Uterus (tissue), 2 donors: ENCODE results near the gene EPHB2.

Source experiments
- POLR2A ChIP-seq, 2 donors: fragments of 450-650 bp; IDR thresholded peaks; one replicate each; pipeline ENCODE4 v1.6.1; 2016; ENCODE audit warnings: antibody characterized with exemption in 2 of 2, mild to moderate bottlenecking in 1 of 2, moderate library complexity in 1 of 2
- TF ChIP-seq, protein P1 (sequence below), 4 experiments: fragments of 200-600 bp in 2 of 4; fragments of 450-650 bp in 2 of 4; sonication (generic) in 2 of 4; IDR thresholded peaks; one replicate each; pipeline ENCODE4 v1.5.1; 2016 to 2019; ENCODE audit warnings: antibody characterized with exemption in 4 of 4, mild to moderate bottlenecking in 2 of 4, moderate library complexity in 1 of 4

DNA sequence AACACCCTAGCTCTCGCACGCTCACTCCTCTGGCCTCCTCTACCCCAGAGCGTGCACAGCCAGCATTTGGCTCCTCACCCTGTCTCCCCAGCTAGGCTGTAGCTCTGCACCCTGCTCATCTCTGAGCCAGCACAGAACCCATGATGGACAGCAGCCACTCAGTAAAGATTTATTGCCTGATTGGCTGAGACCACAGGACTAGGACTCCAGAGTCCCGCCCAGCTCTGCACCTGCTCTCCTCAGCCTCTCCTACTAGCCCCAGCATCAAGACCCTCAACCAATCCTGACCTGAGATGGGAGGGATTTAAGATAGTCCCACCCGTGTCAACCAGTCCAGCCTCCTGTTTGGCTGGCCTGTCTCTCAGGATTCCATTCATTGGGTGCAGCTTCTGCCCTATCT is 48.3 kb upstream of the EPHB2 start:
- TF ChIP-seq, protein P1, sequence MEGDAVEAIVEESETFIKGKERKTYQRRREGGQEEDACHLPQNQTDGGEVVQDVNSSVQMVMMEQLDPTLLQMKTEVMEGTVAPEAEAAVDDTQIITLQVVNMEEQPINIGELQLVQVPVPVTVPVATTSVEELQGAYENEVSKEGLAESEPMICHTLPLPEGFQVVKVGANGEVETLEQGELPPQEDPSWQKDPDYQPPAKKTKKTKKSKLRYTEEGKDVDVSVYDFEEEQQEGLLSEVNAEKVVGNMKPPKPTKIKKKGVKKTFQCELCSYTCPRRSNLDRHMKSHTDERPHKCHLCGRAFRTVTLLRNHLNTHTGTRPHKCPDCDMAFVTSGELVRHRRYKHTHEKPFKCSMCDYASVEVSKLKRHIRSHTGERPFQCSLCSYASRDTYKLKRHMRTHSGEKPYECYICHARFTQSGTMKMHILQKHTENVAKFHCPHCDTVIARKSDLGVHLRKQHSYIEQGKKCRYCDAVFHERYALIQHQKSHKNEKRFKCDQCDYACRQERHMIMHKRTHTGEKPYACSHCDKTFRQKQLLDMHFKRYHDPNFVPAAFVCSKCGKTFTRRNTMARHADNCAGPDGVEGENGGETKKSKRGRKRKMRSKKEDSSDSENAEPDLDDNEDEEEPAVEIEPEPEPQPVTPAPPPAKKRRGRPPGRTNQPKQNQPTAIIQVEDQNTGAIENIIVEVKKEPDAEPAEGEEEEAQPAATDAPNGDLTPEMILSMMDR (IDR thresholded peaks at IDR 0.05): no peak
- TF ChIP-seq POLR2A (IDR thresholded peaks at IDR 0.05): no peak
